ENCODE results near the gene PARD3. TPM values are rescaled to one million over a fixed set of nuclear protein-coding genes. Genes with fewer than 3 reads are reported as not detected.

Gene PARD3
- total RNA-seq, 1 experiment from 2014 or later: 154 TPM

- Histone ChIP-seq H2AFZ (ENCODE audit: low read length) (no peak overlapping the region), H3K27me3 (ENCODE audit: low read length) (no peaks in the 10 kb centered on the region), H3K4me3 (ENCODE audit: low read length) (no peak overlapping the region), H3K4me2 (ENCODE audit: low read length) (no peak overlapping the region), H3K9me2 (replicated peaks; ENCODE audit: low read length) (no peaks in the 10 kb centered on the region), H3K9ac (ENCODE audit: low read length) (no peak overlapping the region), H4K20me1 (ENCODE audit: low read length) (peaks cover 15% of the 10 kb centered on the region; the same call in 1 of the 2 replicates), H3F3A (ENCODE audit: low read length, unreplicated experiment) (peaks cover 6% of the 10 kb centered on the region), H3K27ac (ENCODE audit: low read length) (no peak overlapping the region), H3K4me1 (ENCODE audit: insufficient read depth, low read length) (peaks cover 19% of the 10 kb centered on the region), H3K36me3 (ENCODE audit: low read depth, low read length) (no peaks in the 10 kb centered on the region), H3K9me3 (ENCODE audit: low read length) (no peaks in the 10 kb centered on the region), H3K79me2 (ENCODE audit: low read length) (peaks cover 97% of the 10 kb centered on the region)
- no TSS peak for BruUV-seq (replicated peaks)
- CTCF ChIA-PET: no interaction called here
- DNase-seq (no peak), ATAC-seq (no peak)
- TF ChIP-seq CTCF (conservative IDR thresholded peaks at IDR 0.05; ENCODE audit: low read depth, low read length): no peak
- no peak for TF ChIP-seq EZH2phosphoT487 (IDR thresholded peaks at IDR 0.05; ENCODE audit: borderline replicate concordance, low read length)
- TF ChIP-seq EZH2 (IDR thresholded peaks at IDR 0.05; ENCODE audit: low read length, unreplicated experiment): no peak
- intact Hi-C loops (cut with micrococcal nuclease): no loop called here
- POLR2A ChIA-PET (ENCODE audit: unreplicated experiment): no interaction called here
Observed at GRCh38 chr10:34736976-34737771, 77.9 kb downstream of the PARD3 start.

DNA sequence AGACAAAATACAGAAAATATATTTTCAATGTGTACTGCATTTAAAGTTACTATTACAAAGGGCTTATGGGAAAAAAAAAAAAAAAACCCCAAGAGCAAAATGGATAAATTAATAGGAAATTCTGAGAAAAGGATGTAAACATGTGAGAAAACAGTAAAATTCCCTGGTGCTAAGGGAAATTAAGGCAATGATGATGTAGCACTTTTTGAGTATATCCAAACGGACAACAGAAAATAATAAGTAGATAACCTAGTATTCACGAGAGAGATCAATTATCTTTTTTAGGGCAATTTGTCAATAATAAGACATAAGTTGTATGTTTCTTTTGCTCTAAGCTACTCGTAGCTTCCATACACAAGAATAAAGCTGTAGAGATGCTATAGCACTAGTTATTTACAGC lies 80.2 kb downstream of the PARD3 start:
- no peak overlapping the region for H3K27ac ChIP-seq (ENCODE audit: low read length)
- H3K4me1 ChIP-seq (ENCODE audit: insufficient read depth, low read length): peaks cover 34% of the 10 kb centered on the region

More for the DNA sequence above, 80.2 kb downstream of the PARD3 start:
- no peak overlapping the region for H3K9ac ChIP-seq (ENCODE audit: low read length)
- no peak overlapping the region for H2AFZ ChIP-seq (ENCODE audit: low read length)
- H3K36me3 ChIP-seq (ENCODE audit: low read depth, low read length): no peaks in the 10 kb centered on the region
- H3K79me2 ChIP-seq (ENCODE audit: low read length): peaks cover 92% of the 10 kb centered on the region
- H4K20me1 ChIP-seq (ENCODE audit: low read length): peaks cover 24% of the 10 kb centered on the region
- no peaks in the 10 kb centered on the region for H3K9me3 ChIP-seq (ENCODE audit: low read length)
- intact Hi-C loops (cut with micrococcal nuclease): no loop called here
- POLR2A ChIA-PET (ENCODE audit: unreplicated experiment): no interaction called here
- BruUV-seq (replicated peaks): no TSS peak
- no peaks in the 10 kb centered on the region for H3K27me3 ChIP-seq (ENCODE audit: low read length)
- H3K9me2 ChIP-seq (replicated peaks; ENCODE audit: low read length): no peaks in the 10 kb centered on the region
- no peak overlapping the region for H3K4me3 ChIP-seq (ENCODE audit: low read length)
- H3F3A ChIP-seq (ENCODE audit: low read length, unreplicated experiment): peaks cover 19% of the 10 kb centered on the region
- DNase-seq: no peak
- no peak for ATAC-seq
- TF ChIP-seq CTCF (conservative IDR thresholded peaks at IDR 0.05; ENCODE audit: low read depth, low read length): no peak
- TF ChIP-seq EZH2phosphoT487 (IDR thresholded peaks at IDR 0.05; ENCODE audit: borderline replicate concordance, low read length): no peak
- TF ChIP-seq EZH2 (IDR thresholded peaks at IDR 0.05; ENCODE audit: low read length, unreplicated experiment): no peak
- CTCF ChIA-PET: no interaction called here
- H3K4me2 ChIP-seq (ENCODE audit: low read length): no peak overlapping the region
